Neuronal stem cell (in vitro differentiated cells): Measurements from ENCODE around the gene ANKFN1.

ENCODE experiments used
- DNase-seq: peaks from one replicate; pipeline ENCODE4 v3.0.0-alpha.2; 2013; ENCODE audit warnings: low spot score
- H2AFZ ChIP-seq: one replicate; pipeline ENCODE4 v1.6.1; 2013; ENCODE audit warnings: mild to moderate bottlenecking, low read length, inconsistent platforms
- H2AK5ac ChIP-seq: 2 replicates; pipeline ENCODE4 v1.6.1; 2013; ENCODE audit warnings: low read depth, mild to moderate bottlenecking, inconsistent platforms, low read length, moderate library complexity, mixed read lengths
- H2BK120ac ChIP-seq: 2 replicates; pipeline ENCODE4 v1.6.1; 2013; ENCODE audit warnings: low read depth, mild to moderate bottlenecking, inconsistent platforms, low read length, moderate library complexity, mixed read lengths
- H2BK12ac ChIP-seq: one replicate; pipeline ENCODE4 v1.6.1; 2013; ENCODE audit warnings: low read length, inconsistent platforms
- H2BK15ac ChIP-seq: 2 replicates; pipeline ENCODE4 v1.6.1; 2013; ENCODE audit warnings: mild to moderate bottlenecking, low read length, inconsistent platforms, mixed read lengths
- H2BK5ac ChIP-seq: one replicate; pipeline ENCODE4 v1.6.1; 2013; ENCODE audit warnings: inconsistent platforms, mild to moderate bottlenecking, low read length, moderate library complexity
- H3K14ac ChIP-seq: one replicate; pipeline ENCODE4 v1.6.1; 2013; ENCODE audit warnings: low read length, inconsistent platforms
- H3K18ac ChIP-seq: 2 replicates; pipeline ENCODE4 v1.6.1; 2013; ENCODE audit warnings: low read length, inconsistent platforms
- H3K23ac ChIP-seq: 2 replicates; pipeline ENCODE4 v1.6.1; 2013; ENCODE audit warnings: low read depth, mild to moderate bottlenecking, mixed read lengths, low read length, inconsistent platforms; ENCODE audit not compliant: poor library complexity
- H3K27ac ChIP-seq: replicated peaks from 3 replicates; pipeline ENCODE4 v1.5.1; 2013; ENCODE audit warnings: low read length, inconsistent platforms
- H3K27me3 ChIP-seq, 3 experiments: 2 replicates each; pipeline ENCODE4 v1.6.1; 2013; ENCODE audit warnings: low read length in 3 of 3, mild to moderate bottlenecking in 2 of 3, inconsistent platforms in 1 of 3, low read depth in 1 of 3, mixed read lengths in 1 of 3, moderate library complexity in 1 of 3; ENCODE audit not compliant: control insufficient read depth in 3 of 3, insufficient read depth in 3 of 3
- H3K36me3 ChIP-seq, 2 donors: replicated peaks in 1 of 2; 2 replicates each; pipeline ENCODE4 v1.6.1; 2013; ENCODE audit warnings: low read length in 2 of 2; ENCODE audit not compliant: control insufficient read depth in 2 of 2, insufficient read depth in 2 of 2
- H3K4ac ChIP-seq: 2 replicates; pipeline ENCODE4 v1.6.1; 2013; ENCODE audit warnings: inconsistent platforms, mild to moderate bottlenecking, low read length, moderate library complexity
- H3K4me1 ChIP-seq, 2 donors: 1 replicate in 1 of 2; 2 replicates in 1 of 2; pipeline ENCODE4 v1.6.1; 2013; ENCODE audit warnings: low read length in 2 of 2, low read depth in 1 of 2; ENCODE audit not compliant: control insufficient read depth in 2 of 2, insufficient read depth in 1 of 2
- H3K4me2 ChIP-seq: one replicate; pipeline ENCODE4 v1.6.1; 2013; ENCODE audit warnings: mild to moderate bottlenecking, low read length, inconsistent platforms; ENCODE audit not compliant: insufficient read depth, poor library complexity, severe bottlenecking
- H3K4me3 ChIP-seq, 2 donors: 2 replicates each; pipeline ENCODE4 v1.5.1; 2013; ENCODE audit warnings: low read length in 2 of 2, mild to moderate bottlenecking in 2 of 2, inconsistent platforms in 1 of 2, moderate library complexity in 1 of 2
- H3K79me1 ChIP-seq: one replicate; pipeline ENCODE4 v1.6.1; 2013; ENCODE audit warnings: low read depth, mild to moderate bottlenecking, inconsistent platforms, low read length, moderate library complexity
- H3K9ac ChIP-seq: one replicate; pipeline ENCODE4 v1.6.1; 2013; ENCODE audit warnings: mild to moderate bottlenecking, low read depth, low read length, inconsistent platforms; ENCODE audit not compliant: poor library complexity
- H3K9me3 ChIP-seq, 2 donors: replicated peaks in 1 of 2; 2 replicates each; pipeline versions ENCODE3 to v1.6.1; 2013; ENCODE audit warnings: low read length in 2 of 2, mild to moderate bottlenecking in 2 of 2, inconsistent platforms in 1 of 2, low read depth in 1 of 2, mixed read lengths in 1 of 2, moderate library complexity in 1 of 2; ENCODE audit not compliant: control insufficient read depth in 2 of 2, insufficient read depth in 1 of 2
- H4K8ac ChIP-seq: one replicate; pipeline ENCODE4 v1.6.1; 2013; ENCODE audit warnings: low read depth, mild to moderate bottlenecking, inconsistent platforms, low read length, moderate library complexity
- H4K91ac ChIP-seq: one replicate; pipeline ENCODE4 v1.6.1; 2013; ENCODE audit warnings: low read length, low read depth, mild to moderate bottlenecking, inconsistent platforms; ENCODE audit not compliant: poor library complexity
- WGBS, 2 donors: extraction: QIAGEN DNeasy Blood & Tissue Kit; methylation state at CpG; one replicate each; pipeline ENCODE4 v1.1.7; 2013; ENCODE audit warnings: missing lambda C conversion rate in 2 of 2, mixed read lengths in 1 of 2; ENCODE audit not compliant: insufficient read length in 2 of 2, insufficient replicate concordance in 1 of 2; ENCODE audit errors: extremely low coverage in 2 of 2; 5-methylcytosine and 5-hydroxymethylcytosine counted together

ANKFN1 gene

DNA sequence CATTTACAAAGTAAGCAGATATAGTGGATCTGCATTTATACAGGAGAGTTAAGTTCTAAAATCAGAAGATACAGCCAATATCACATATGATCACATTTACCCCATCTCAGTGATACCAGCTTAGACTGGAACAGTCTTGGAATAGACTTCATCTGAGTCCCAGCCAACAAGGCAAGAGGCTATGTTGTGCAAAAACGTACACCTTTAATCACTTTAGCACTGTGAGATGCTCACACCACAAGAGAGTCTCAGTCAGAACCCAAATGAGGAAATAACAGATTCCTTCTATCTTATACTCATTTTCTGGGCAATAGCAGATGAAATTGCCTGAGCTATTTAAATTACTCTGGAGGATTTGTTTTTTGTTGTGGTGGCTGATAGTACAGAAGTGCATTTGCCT is 145.6 kb downstream of the ANKFN1 start:
- no peak overlapping the region for H4K91ac ChIP-seq
- H3K9ac ChIP-seq = no peak overlapping the region
- H3K36me3 ChIP-seq = no peaks in the 10 kb centered on the region
- no peak overlapping the region for H2BK12ac ChIP-seq
- H3K4me3 ChIP-seq = no peak overlapping the region
- H2BK5ac ChIP-seq = no peak overlapping the region
- no peak overlapping the region for H2BK120ac ChIP-seq
- H3K79me1 ChIP-seq = no peaks in the 10 kb centered on the region
- no peak overlapping the region for H3K18ac ChIP-seq
- H4K8ac ChIP-seq = no peak overlapping the region
- no peak overlapping the region for H2AK5ac ChIP-seq
- H2BK15ac ChIP-seq = no peak overlapping the region
- H3K4ac ChIP-seq = no peak overlapping the region
- no peaks in the 10 kb centered on the region for H3K9me3 ChIP-seq
- no peaks in the 10 kb centered on the region for H3K27me3 ChIP-seq
- no peaks in the 10 kb centered on the region for H3K4me1 ChIP-seq
- H3K27ac ChIP-seq = no peak overlapping the region
- H3K23ac ChIP-seq = no peak overlapping the region
- H3K14ac ChIP-seq = no peak overlapping the region
- DNase-seq = no peak
- H2AFZ ChIP-seq = no peak overlapping the region
- WGBS, 2 donors = no CpG with 5 or more reads among the region's 1 CpG
- H3K4me2 ChIP-seq = no peak overlapping the region

DNA sequence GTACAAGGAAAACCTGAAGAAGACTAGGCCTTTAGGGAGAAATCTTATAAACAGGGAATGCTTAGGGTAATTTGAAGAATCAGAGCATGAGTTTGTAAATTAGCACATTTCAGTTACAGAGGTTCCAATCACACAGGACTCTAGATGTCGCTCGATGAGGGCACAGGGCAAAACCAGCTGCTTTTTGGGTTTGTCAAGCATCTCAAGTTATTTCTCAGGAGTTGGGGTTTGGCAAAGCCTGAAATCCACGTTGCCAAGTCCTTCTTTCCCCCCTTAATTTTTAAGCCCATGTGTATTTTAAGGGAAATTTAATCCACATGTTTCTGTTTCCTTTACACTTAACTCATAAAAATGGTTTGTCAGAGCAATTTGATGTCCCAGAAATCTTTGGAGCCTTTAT is 146.9 kb downstream of the ANKFN1 start:
- H3K79me1 ChIP-seq = no peaks in the 10 kb centered on the region
- H2BK5ac ChIP-seq = no peak overlapping the region
- no peak overlapping the region for H3K23ac ChIP-seq
- no peak overlapping the region for H2AK5ac ChIP-seq
- no peak overlapping the region for H2BK120ac ChIP-seq
- no peaks in the 10 kb centered on the region for H3K4me1 ChIP-seq
- H3K27me3 ChIP-seq = no peaks in the 10 kb centered on the region
- no peak overlapping the region for H2AFZ ChIP-seq
- H3K36me3 ChIP-seq = no peaks in the 10 kb centered on the region
- H3K4me2 ChIP-seq = no peak overlapping the region
- no peak overlapping the region for H3K27ac ChIP-seq
- no peaks in the 10 kb centered on the region for H3K9me3 ChIP-seq
- H3K4me3 ChIP-seq = no peak overlapping the region
- H2BK12ac ChIP-seq = no peak overlapping the region
- no CpG with 5 or more reads among the region's 3 CpGs for WGBS, 2 donors
- H3K18ac ChIP-seq = no peak overlapping the region
- H4K91ac ChIP-seq = no peak overlapping the region
- H2BK15ac ChIP-seq = no peak overlapping the region
- no peak overlapping the region for H3K9ac ChIP-seq
- no peak overlapping the region for H4K8ac ChIP-seq
- no peak for DNase-seq
- H3K4ac ChIP-seq = no peak overlapping the region
- H3K14ac ChIP-seq = no peak overlapping the region

DNA sequence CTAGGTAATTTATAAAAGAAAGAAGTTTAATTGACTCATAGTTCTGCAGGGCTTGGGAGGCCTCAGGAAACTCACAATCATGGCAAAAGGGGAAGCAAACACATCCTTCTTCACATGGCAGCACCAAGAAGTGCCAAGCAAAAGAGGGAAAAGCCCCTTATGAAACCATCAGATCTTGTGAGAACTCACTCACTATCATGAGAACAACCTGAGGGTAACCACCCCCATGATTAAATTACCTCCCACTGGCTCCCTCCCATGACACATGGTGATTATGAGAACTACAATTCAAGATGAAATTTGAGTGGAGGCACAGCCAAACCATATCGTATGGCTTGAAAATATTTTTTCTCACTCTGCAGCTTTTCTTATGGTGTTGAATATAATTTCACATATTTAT is 151.7 kb downstream of the ANKFN1 start:
- no peaks in the 10 kb centered on the region for H3K4me1 ChIP-seq
- H2BK12ac ChIP-seq = no peak overlapping the region
- H3K4me3 ChIP-seq = no peak overlapping the region
- H3K27ac ChIP-seq = no peak overlapping the region
- no peak overlapping the region for H3K4me2 ChIP-seq
- H4K8ac ChIP-seq = no peak overlapping the region
- no peak for DNase-seq
- H3K27me3 ChIP-seq = no peaks in the 10 kb centered on the region
- no peak overlapping the region for H2BK15ac ChIP-seq
- no peak overlapping the region for H2BK5ac ChIP-seq
- no peak overlapping the region for H4K91ac ChIP-seq
- no peak overlapping the region for H3K18ac ChIP-seq
- no peak overlapping the region for H3K14ac ChIP-seq
- H3K23ac ChIP-seq = no peak overlapping the region
- H2BK120ac ChIP-seq = no peak overlapping the region
- no peak overlapping the region for H2AFZ ChIP-seq
- H3K79me1 ChIP-seq = no peaks in the 10 kb centered on the region
- no peak overlapping the region for H3K9ac ChIP-seq
- no peak overlapping the region for H3K4ac ChIP-seq
- no peaks in the 10 kb centered on the region for H3K36me3 ChIP-seq
- WGBS, 2 donors = no CpG with 5 or more reads among the region's 1 CpG
- no peak overlapping the region for H2AK5ac ChIP-seq
- H3K9me3 ChIP-seq = no peaks in the 10 kb centered on the region

DNA sequence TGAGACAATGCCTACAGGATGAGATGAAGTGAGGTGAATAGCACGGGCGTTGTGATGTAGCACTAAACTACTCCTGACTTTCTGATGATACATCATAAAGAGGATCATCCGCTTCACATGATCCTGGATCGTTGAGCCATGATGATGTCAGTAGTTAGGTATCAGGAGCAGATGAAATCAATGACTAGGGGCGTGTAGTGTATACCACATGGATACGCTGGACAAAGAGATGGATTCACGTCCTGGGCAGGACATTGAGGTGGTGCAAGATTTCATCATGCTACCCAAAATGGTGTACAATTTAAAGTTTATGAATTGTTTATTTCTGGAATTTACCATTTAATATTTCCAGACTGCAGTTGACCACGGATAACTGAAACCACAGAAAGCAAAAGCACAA is 156.6 kb downstream of the ANKFN1 start:
- Histone ChIP-seq H4K91ac (no peak overlapping the region), H3K27me3 (no peaks in the 10 kb centered on the region), H2BK15ac (no peak overlapping the region), H3K9me3 (no peaks in the 10 kb centered on the region), H3K18ac (no peak overlapping the region), H3K4me2 (no peak overlapping the region), H3K36me3 (no peaks in the 10 kb centered on the region), H2AK5ac (no peak overlapping the region), H3K9ac (no peak overlapping the region), H3K4me3 (no peak overlapping the region), H3K27ac (no peak overlapping the region), H3K4ac (no peak overlapping the region), H3K4me1 (peaks cover 0 to 2% of the 10 kb centered on the region in 2 donors), H3K14ac (no peak overlapping the region), H2BK12ac (no peak overlapping the region), H4K8ac (no peak overlapping the region), H2BK5ac (no peak overlapping the region), H3K23ac (no peak overlapping the region), H2BK120ac (no peak overlapping the region), H2AFZ (no peak overlapping the region), H3K79me1 (no peaks in the 10 kb centered on the region)
- DNase-seq = no peak
- no CpG with 5 or more reads among the region's 8 CpGs for WGBS, 2 donors
